HepG2 (cell line): ENCODE results near the gene LRRC45. TPM values are rescaled to one million over a fixed set of nuclear protein-coding genes. Genes with fewer than 3 reads are reported as not detected.
A peak's percentile ranks its signal among the peaks of the same experiment; 100 is the strongest.

Experiments
- AKAP8 ChIP-seq: sonication (generic); formaldehyde crosslinking; IDR thresholded peaks from 2 replicates; pipeline ENCODE4 v1.5.1; 2020; ENCODE audit warnings: mild to moderate bottlenecking, missing genetic modification reagents
- HNRNPH1 ChIP-seq: fragments of 200-400 bp; formaldehyde crosslinking; optimal IDR thresholded peaks from 2 replicates; pipeline ENCODE3; 2017; ENCODE audit warnings: mild to moderate bottlenecking, low read depth, low read length
- HOXA5 ChIP-seq: sonication (generic); formaldehyde crosslinking; IDR thresholded peaks from 2 replicates; pipeline ENCODE4 v1.4.0; 2020; ENCODE audit warnings: missing genetic modification reagents
- ISX ChIP-seq: sonication (generic); formaldehyde crosslinking; conservative IDR thresholded peaks from 2 replicates; pipeline ENCODE4 v1.5.0; 2020; ENCODE audit warnings: missing genetic modification reagents
- MAZ ChIP-seq, 2 experiments: sonication (generic) in 1 of 2; formaldehyde crosslinking in 1 of 2; IDR thresholded peaks; 2 replicates each; pipeline versions ENCODE4 v1.5.0 to v1.6.1; 2012 to 2020; ENCODE audit warnings: low read depth in 2 of 2, mild to moderate bottlenecking in 2 of 2, borderline replicate concordance in 1 of 2, improper control_type of control experiment in 1 of 2, low read length in 1 of 2, missing genetic modification reagents in 1 of 2, moderate library complexity in 1 of 2
- MTF2 ChIP-seq: sonication (generic); formaldehyde crosslinking; IDR thresholded peaks from 2 replicates; pipeline ENCODE4 v1.5.0; 2020; ENCODE audit warnings: missing genetic modification reagents, borderline replicate concordance
- POLR2A ChIP-seq, 2 experiments: IDR thresholded peaks; 2 replicates each; pipeline ENCODE4 v1.6.1; 2011; ENCODE audit warnings: low read depth in 2 of 2, low read length in 2 of 2, mild to moderate bottlenecking in 1 of 2, moderate library complexity in 1 of 2; ENCODE audit not compliant: insufficient read depth in 1 of 2
- RARA ChIP-seq: IDR thresholded peaks from 2 replicates; pipeline ENCODE4 v1.6.1; 2016; ENCODE audit warnings: missing genetic modification reagents, missing compliant biosample characterization
- RFX1 ChIP-seq: fragments of 450-650 bp; IDR thresholded peaks from 2 replicates; pipeline ENCODE4 v1.6.1; 2017
- SIN3A ChIP-seq: IDR thresholded peaks from 2 replicates; pipeline ENCODE4 v1.6.1; 2011; ENCODE audit warnings: low read depth, mild to moderate bottlenecking, control low read depth, low read length, borderline replicate concordance
- SP1 ChIP-seq, 2 experiments: fragments of 450-650 bp in 1 of 2; sonication (generic) in 1 of 2; formaldehyde crosslinking in 1 of 2; IDR thresholded peaks; 2 replicates each; pipeline versions ENCODE4 v1.4.0 to v1.6.1; 2016 to 2020; ENCODE audit warnings: missing genetic modification reagents in 1 of 2
- ZNF260 ChIP-seq: sonication (generic); formaldehyde crosslinking; IDR thresholded peaks from 2 replicates; pipeline ENCODE4 v1.4.0; 2020; ENCODE audit warnings: missing genetic modification reagents, low read depth, mild to moderate bottlenecking, borderline replicate concordance
- ZNF670 ChIP-seq: sonication (generic); formaldehyde crosslinking; IDR thresholded peaks from 2 replicates; pipeline ENCODE4 v1.8.0; 2022; ENCODE audit warnings: mild to moderate bottlenecking, missing genetic modification reagents, borderline replicate concordance
- ZNF768 ChIP-seq: sonication (generic); formaldehyde crosslinking; IDR thresholded peaks from 2 replicates; pipeline ENCODE4 v1.4.0; 2020; ENCODE audit warnings: missing genetic modification reagents
- ZNF777 ChIP-seq: sonication (generic); formaldehyde crosslinking; IDR thresholded peaks from 2 replicates; pipeline ENCODE4 v1.4.0; 2020; ENCODE audit warnings: missing genetic modification reagents
- polyA plus RNA-seq, 8 experiments: library from polyadenylated mRNA; depleted of rRNA in 3 of 8; stranded (reverse) in 7 of 8; unstranded in 1 of 8; fragments of >200 nt; fragmentation: Illumina TruSeq in 4 of 8; extraction: Trizol in 4 of 8; gene quantifications; 2 replicates each; pipeline versions ENCODE4 v1.2.1 to v1.2.3, GENCODE V29; 2011 to 2016; ENCODE audit warnings: low read depth in 4 of 8, missing spikeins in 1 of 8, mixed read lengths in 1 of 8; ENCODE audit not compliant: insufficient read depth in 1 of 8
- total RNA-seq, 5 experiments: library from RNA; depleted of rRNA; stranded (reverse); fragments of >200 nt; fragmentation: Illumina TruSeq; extraction: Trizol; gene quantifications; 2 replicates each; pipeline ENCODE4 v1.2.3, GENCODE V29; 2016; ENCODE audit warnings: low read depth in 1 of 5
- TF ChIP-seq, protein P1 (sequence below): sonication (generic); formaldehyde crosslinking; IDR thresholded peaks from 2 replicates; pipeline ENCODE4 v1.9.0; 2021; ENCODE audit warnings: missing genetic modification reagents, borderline replicate concordance
- TF ChIP-seq, protein P2 (sequence below): sonication (generic); formaldehyde crosslinking; conservative IDR thresholded peaks from 2 replicates; pipeline ENCODE4 v1.8.0; 2022; ENCODE audit warnings: mild to moderate bottlenecking, moderate library complexity, missing genetic modification reagents
- TF ChIP-seq, protein P3 (sequence below): sonication (generic); formaldehyde crosslinking; conservative IDR thresholded peaks from 2 replicates; pipeline ENCODE4 v1.4.0; 2020; ENCODE audit warnings: missing genetic modification reagents
- TF ChIP-seq, protein P4 (sequence below): IDR thresholded peaks from 2 replicates; pipeline ENCODE4 v1.6.1; 2016
- TF ChIP-seq, protein P5 (sequence below): IDR thresholded peaks from 2 replicates; pipeline ENCODE4 v1.6.1; 2016; ENCODE audit warnings: low read depth, control low read depth

Gene LRRC45
- total and polyA plus RNA-seq, 2 of the 13 experiments (the other 11 are each of a cell fraction or from before 2014, with no cell fraction given), result 11.6 to 48.1 TPM

DNA sequence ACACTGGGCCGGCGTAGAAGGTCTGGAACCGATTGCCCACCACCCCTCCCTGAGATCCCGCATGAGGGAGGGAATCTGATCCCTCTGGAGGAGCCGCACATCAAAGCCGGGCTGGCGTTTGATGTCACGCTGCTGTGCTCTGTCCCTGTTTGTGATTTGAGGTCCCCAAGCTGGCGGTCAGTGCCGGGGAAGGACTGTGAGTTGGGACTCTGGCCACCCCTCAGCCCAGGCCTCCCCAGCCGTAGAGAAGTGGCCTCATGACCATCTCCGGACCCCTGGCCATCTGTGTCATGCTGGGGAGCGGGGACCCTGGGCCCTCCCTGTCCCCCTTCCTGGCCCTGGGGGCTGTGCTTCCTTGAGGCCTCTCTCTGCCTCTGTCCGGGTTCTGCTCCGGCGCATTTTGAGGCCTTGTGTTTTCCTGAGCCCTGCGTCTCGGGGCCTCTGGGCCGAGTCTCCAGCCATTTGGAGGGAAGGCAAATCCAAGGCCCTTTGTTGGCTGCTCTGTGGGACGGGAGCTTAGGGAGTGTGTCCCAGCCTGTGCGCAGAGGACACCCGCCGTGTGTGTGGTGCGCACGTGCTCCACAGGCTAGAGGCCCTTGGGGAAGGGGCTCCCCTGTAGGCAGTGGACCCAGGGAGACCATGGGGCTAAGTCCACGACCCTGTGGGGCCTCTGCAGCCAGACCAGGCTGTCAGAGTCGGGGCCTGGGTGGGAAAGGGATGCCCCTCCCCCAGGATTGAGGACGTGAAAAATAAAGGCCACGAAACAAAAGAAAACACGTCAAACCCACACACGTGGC, 30.6 kb upstream of the LRRC45 start (continued):
- TF ChIP-seq, protein P1, sequence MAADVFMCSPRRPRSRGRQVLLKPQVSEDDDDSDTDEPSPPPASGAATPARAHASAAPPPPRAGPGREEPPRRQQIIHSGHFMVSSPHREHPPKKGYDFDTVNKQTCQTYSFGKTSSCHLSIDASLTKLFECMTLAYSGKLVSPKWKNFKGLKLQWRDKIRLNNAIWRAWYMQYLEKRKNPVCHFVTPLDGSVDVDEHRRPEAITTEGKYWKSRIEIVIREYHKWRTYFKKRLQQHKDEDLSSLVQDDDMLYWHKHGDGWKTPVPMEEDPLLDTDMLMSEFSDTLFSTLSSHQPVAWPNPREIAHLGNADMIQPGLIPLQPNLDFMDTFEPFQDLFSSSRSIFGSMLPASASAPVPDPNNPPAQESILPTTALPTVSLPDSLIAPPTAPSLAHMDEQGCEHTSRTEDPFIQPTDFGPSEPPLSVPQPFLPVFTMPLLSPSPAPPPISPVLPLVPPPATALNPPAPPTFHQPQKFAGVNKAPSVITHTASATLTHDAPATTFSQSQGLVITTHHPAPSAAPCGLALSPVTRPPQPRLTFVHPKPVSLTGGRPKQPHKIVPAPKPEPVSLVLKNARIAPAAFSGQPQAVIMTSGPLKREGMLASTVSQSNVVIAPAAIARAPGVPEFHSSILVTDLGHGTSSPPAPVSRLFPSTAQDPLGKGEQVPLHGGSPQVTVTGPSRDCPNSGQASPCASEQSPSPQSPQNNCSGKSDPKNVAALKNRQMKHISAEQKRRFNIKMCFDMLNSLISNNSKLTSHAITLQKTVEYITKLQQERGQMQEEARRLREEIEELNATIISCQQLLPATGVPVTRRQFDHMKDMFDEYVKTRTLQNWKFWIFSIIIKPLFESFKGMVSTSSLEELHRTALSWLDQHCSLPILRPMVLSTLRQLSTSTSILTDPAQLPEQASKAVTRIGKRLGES, result peak; percentile 98
- TF ChIP-seq, protein P2, sequence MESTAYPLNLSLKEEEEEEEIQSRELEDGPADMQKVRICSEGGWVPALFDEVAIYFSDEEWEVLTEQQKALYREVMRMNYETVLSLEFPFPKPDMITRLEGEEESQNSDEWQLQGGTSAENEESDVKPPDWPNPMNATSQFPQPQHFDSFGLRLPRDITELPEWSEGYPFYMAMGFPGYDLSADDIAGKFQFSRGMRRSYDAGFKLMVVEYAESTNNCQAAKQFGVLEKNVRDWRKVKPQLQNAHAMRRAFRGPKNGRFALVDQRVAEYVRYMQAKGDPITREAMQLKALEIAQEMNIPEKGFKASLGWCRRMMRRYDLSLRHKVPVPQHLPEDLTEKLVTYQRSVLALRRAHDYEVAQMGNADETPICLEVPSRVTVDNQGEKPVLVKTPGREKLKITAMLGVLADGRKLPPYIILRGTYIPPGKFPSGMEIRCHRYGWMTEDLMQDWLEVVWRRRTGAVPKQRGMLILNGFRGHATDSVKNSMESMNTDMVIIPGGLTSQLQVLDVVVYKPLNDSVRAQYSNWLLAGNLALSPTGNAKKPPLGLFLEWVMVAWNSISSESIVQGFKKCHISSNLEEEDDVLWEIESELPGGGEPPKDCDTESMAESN, result peak; percentile 74; the same call in 1 of the 2 replicates
- TF ChIP-seq ZNF777 (CRISPR knock-in tag) (peak; percentile 41), ZNF768 (CRISPR knock-in tag) (no peak; the same call in none of the 2 replicates), HOXA5 (CRISPR knock-in tag) (peak; percentile 84; the same call in 1 of the 2 replicates), RFX1 (no peak), POLR2A (IDR thresholded peaks at IDR 0.05; ENCODE audit: insufficient read depth in 1 of 2, low read depth in 2 of 2, low read length in 2 of 2) (no peak), MTF2 (CRISPR knock-in tag) (no peak), ISX (CRISPR knock-in tag) (no peak; the same call in none of the 2 replicates), HNRNPH1 (peak; percentile 81), AKAP8 (CRISPR knock-in tag) (peak; percentile 98), RARA (peak; percentile 89), SP1 (IDR thresholded peaks at IDR 0.05) (no peak), SP1 (CRISPR knock-in tag; IDR thresholded peaks at IDR 0.05) (peak; percentile 78), SIN3A (no peak; the same call in 1 of the 2 replicates), MAZ (IDR thresholded peaks at IDR 0.05; ENCODE audit: borderline replicate concordance, low read depth, low read length) (no peak), MAZ (CRISPR knock-in tag; IDR thresholded peaks at IDR 0.05; ENCODE audit: low read depth) (peak; percentile 75; the same call in 1 of the 2 replicates), ZNF260 (no peak), ZNF670 (CRISPR knock-in tag) (peak; percentile 90; the same call in 1 of the 2 replicates)
- TF ChIP-seq, protein P3, sequence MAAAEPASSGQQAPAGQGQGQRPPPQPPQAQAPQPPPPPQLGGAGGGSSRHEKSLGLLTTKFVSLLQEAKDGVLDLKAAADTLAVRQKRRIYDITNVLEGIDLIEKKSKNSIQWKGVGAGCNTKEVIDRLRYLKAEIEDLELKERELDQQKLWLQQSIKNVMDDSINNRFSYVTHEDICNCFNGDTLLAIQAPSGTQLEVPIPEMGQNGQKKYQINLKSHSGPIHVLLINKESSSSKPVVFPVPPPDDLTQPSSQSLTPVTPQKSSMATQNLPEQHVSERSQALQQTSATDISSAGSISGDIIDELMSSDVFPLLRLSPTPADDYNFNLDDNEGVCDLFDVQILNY (CRISPR knock-in tag), result no peak; the same call in 1 of the 2 replicates
- TF ChIP-seq, protein P4, sequence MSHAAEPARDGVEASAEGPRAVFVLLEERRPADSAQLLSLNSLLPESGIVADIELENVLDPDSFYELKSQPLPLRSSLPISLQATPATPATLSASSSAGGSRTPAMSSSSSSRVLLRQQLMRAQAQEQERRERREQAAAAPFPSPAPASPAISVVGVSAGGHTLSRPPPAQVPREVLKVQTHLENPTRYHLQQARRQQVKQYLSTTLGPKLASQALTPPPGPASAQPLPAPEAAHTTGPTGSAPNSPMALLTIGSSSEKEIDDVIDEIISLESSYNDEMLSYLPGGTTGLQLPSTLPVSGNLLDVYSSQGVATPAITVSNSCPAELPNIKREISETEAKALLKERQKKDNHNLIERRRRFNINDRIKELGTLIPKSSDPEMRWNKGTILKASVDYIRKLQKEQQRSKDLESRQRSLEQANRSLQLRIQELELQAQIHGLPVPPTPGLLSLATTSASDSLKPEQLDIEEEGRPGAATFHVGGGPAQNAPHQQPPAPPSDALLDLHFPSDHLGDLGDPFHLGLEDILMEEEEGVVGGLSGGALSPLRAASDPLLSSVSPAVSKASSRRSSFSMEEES (CRISPR knock-in tag), result peak; percentile 82
- TF ChIP-seq, protein P5, sequence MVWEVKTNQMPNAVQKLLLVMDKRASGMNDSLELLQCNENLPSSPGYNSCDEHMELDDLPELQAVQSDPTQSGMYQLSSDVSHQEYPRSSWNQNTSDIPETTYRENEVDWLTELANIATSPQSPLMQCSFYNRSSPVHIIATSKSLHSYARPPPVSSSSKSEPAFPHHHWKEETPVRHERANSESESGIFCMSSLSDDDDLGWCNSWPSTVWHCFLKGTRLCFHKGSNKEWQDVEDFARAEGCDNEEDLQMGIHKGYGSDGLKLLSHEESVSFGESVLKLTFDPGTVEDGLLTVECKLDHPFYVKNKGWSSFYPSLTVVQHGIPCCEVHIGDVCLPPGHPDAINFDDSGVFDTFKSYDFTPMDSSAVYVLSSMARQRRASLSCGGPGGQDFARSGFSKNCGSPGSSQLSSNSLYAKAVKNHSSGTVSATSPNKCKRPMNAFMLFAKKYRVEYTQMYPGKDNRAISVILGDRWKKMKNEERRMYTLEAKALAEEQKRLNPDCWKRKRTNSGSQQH (CRISPR knock-in tag), result peak; percentile 96; the same call in 1 of the 2 replicates
